Prostate gland (tissue), 2 donors: Measurements from ENCODE around the gene TRIM60. TPM values are rescaled to one million over a fixed set of nuclear protein-coding genes. Genes with fewer than 3 reads are reported as not detected.
"Not testable (repeated sequence)": the region's sequence is repeated elsewhere in the genome, so short reads cannot be mapped to it uniquely, and the experiment has no call there.

Experiments used
- DNase-seq: peaks from one replicate; pipeline ENCODE4 v3.0.0-alpha.2; 2019; ENCODE audit warnings: low spot score
- H3K27ac ChIP-seq, 2 donors: fragments of 200-600 bp; sonication (generic); 2 replicates each; pipeline ENCODE4 v1.5.1; 2017 to 2019
- H3K27me3 ChIP-seq: fragments of 200-600 bp; sonication (generic); replicated peaks from 2 replicates; pipeline ENCODE4 v1.5.1; 2019; ENCODE audit not compliant: insufficient read depth
- H3K36me3 ChIP-seq, 2 donors: fragments of 200-600 bp; sonication (generic); 1 replicate in 1 of 2; 2 replicates in 1 of 2; pipeline versions ENCODE4 v1.5.1 to v1.8.1; 2017 to 2019
- H3K4me1 ChIP-seq: fragments of 200-600 bp; sonication (generic); replicated peaks from 2 replicates; pipeline ENCODE4 v1.5.1; 2019
- H3K4me3 ChIP-seq, 2 donors: fragments of 200-600 bp; sonication (generic); 2 replicates each; pipeline ENCODE4 v1.5.1; 2017 to 2019
- H3K9me3 ChIP-seq: fragments of 200-600 bp; sonication (generic); 2 replicates; pipeline ENCODE4 v1.5.1; 2017
- POLR2A ChIP-seq: fragments of 450-650 bp; IDR thresholded peaks from one replicate; pipeline ENCODE4 v1.6.1; 2016; ENCODE audit warnings: antibody characterized with exemption, mild to moderate bottlenecking
- POLR2AphosphoS5 ChIP-seq: sonication (generic); formaldehyde crosslinking; IDR thresholded peaks from one replicate; pipeline ENCODE4 v1.6.1; 2017; ENCODE audit warnings: antibody characterized with exemption
- WGBS: methylation state at CpG from one replicate; pipeline ENCODE4 v1.1.5; 2018; 5-methylcytosine and 5-hydroxymethylcytosine counted together
- intact Hi-C: fragments of 100-400 bp; cut with DNase I; formaldehyde crosslinking; loops from one replicate; pipeline ENCODE4 v1.14.2; 2022
- small RNA-seq, 2 donors: library from RNA; depleted of rRNA; stranded (forward); fragments of <200 nt; gene quantifications; one replicate each; pipeline ENCODE3, GENCODE V24; 2016
- total RNA-seq, 2 donors: library from RNA; depleted of rRNA; stranded (reverse); fragments of >200 nt; gene quantifications; one replicate each; pipeline ENCODE4 v1.1.0, GENCODE V29; 2016
- TF ChIP-seq, protein P1 (sequence below), 4 experiments: fragments of 200-600 bp in 2 of 4; fragments of 450-650 bp in 2 of 4; sonication (generic) in 2 of 4; IDR thresholded peaks; 1 replicate in 3 of 4; 2 replicates in 1 of 4; pipeline ENCODE4 v1.5.1; 2016 to 2019; ENCODE audit warnings: antibody characterized with exemption in 4 of 4, mild to moderate bottlenecking in 2 of 4, moderate library complexity in 2 of 4

Gene TRIM60
- total RNA-seq, 2 donors from 2014 or later = not detected

DNA sequence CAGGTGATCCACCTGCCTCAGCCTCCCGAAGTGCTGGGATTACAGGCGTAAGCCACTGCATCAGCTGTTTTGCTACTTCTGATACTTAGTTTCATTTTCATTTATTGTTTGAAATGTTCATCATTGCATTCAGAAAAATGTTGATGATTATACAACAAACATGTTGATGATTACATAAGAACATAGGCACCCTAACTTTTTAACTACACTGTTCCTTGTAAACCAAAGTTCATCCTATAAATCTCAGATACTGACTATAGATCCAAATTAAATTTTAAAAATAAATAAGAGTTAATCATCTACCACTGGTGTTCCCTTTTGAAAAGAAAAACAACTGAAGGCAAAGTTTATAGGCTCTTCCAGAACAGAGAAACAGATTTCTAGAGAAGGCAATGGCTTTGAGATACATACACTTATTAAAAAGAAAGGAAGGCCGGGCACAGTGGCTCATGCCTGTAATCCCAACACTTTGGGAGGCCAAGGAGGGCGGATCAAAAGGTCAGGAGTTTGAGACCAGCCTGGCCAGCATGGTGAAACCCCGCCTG is 45.3 kb downstream of the TRIM60 start:
- Histone ChIP-seq H3K36me3 (no peaks in the 10 kb centered on the region), H3K27ac (peak overlapping the region; percentile 55 to 80), H3K27me3 (no peaks in the 10 kb centered on the region), H3K4me3 (no peak overlapping the region), H3K9me3 (no peaks in the 10 kb centered on the region), H3K4me1 (peaks cover 4% of the 10 kb centered on the region)
- 70% methylated on average over 5 of the region's 5 CpGs for WGBS
- intact Hi-C loops = no loop called here
- no peak for DNase-seq
- TF ChIP-seq POLR2AphosphoS5 = no peak
- TF ChIP-seq POLR2A = no peak
- TF ChIP-seq, protein P1, sequence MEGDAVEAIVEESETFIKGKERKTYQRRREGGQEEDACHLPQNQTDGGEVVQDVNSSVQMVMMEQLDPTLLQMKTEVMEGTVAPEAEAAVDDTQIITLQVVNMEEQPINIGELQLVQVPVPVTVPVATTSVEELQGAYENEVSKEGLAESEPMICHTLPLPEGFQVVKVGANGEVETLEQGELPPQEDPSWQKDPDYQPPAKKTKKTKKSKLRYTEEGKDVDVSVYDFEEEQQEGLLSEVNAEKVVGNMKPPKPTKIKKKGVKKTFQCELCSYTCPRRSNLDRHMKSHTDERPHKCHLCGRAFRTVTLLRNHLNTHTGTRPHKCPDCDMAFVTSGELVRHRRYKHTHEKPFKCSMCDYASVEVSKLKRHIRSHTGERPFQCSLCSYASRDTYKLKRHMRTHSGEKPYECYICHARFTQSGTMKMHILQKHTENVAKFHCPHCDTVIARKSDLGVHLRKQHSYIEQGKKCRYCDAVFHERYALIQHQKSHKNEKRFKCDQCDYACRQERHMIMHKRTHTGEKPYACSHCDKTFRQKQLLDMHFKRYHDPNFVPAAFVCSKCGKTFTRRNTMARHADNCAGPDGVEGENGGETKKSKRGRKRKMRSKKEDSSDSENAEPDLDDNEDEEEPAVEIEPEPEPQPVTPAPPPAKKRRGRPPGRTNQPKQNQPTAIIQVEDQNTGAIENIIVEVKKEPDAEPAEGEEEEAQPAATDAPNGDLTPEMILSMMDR (IDR thresholded peaks at IDR 0.05) = no peak

DNA sequence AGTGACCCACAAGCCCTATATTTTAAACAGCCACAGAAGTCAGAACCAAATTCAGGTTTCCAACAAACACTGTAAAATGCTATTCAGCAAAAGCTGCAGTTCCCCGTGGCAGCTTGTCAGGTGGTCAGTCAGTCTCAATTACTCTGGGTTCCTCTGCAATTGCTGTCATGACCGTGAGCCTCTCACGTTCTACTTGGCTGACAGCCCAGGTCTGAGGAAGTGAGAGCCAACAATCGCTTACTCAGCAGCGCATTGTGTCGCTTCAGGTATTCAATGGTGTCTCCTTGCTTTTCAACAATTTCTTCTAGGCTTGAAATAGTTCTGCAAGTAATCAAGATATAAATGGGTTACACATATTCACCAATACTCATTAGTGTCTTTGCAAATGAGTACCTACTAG is 47.7 kb downstream of the TRIM60 start:
- intact Hi-C loops = no loop called here
- WGBS = 11% methylated on average over 6 of the region's 6 CpGs
- no peaks in the 10 kb centered on the region for H3K27me3 ChIP-seq
- peak overlapping the region in 1 of 2 donors; percentile 25 for H3K27ac ChIP-seq
- peaks cover 4% of the 10 kb centered on the region for H3K4me1 ChIP-seq
- H3K4me3 ChIP-seq = no peak overlapping the region
- no peaks in the 10 kb centered on the region for H3K9me3 ChIP-seq
- DNase-seq = peak; percentile 60
- TF ChIP-seq, protein P1 (IDR thresholded peaks at IDR 0.05) = no peak
- TF ChIP-seq POLR2A (no peak), POLR2AphosphoS5 (peak; percentile 66)
- H3K36me3 ChIP-seq = no peaks in the 10 kb centered on the region

DNA sequence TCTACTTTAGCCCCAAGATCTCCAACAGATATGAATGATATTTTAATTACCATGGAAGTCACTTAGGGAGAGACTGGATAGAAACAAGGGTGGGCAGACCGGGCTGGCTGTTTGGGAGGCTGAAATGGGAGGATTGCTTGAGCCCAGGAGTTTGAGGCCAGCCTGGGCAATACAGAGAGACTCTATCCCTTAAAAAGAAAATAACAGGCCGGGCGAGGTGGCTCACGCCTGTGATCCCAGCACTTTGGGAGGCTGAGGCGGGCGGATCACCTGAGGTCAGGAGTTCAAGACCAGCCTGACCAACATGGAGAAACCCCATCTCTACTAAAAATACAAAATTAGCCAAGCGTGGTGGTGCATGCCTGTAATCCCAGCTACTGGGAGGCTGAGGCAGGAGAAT is 53.0 kb downstream of the TRIM60 start:
- H3K27me3 ChIP-seq, H3K36me3 ChIP-seq, H3K4me3 ChIP-seq, intact Hi-C loops, H3K4me1 ChIP-seq, H3K27ac ChIP-seq, DNase-seq, H3K9me3 ChIP-seq: not testable (repeated sequence)
- 98% methylated on average over 7 of the region's 7 CpGs for WGBS

DNA sequence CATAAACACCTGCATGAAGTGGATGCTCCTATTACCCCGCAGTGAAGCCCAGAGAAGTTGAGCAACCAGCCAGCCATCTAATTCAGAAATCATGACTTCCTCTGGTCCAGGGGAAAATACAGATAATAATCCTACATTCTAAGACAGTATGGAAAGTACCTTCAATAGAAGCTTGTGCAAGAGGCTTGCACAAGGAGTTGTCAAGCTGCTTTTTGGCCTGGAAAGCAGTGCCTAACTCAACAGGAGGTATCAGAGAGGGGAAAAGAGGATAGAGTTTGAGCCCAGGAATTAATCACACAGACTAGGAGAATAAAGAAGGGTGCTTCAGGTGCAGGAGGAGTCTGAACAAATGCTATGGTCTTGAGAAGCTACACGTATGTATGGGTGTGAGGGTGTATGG is 54.1 kb downstream of the TRIM60 start:
- WGBS = 88% methylated on average over 2 of the region's 2 CpGs
- H3K4me3 ChIP-seq = no peak overlapping the region
- no peak overlapping the region for H3K27ac ChIP-seq
- no peaks in the 10 kb centered on the region for H3K9me3 ChIP-seq
- H3K27me3 ChIP-seq = no peaks in the 10 kb centered on the region
- no peak for DNase-seq
- H3K36me3 ChIP-seq = no peaks in the 10 kb centered on the region
- no peaks in the 10 kb centered on the region for H3K4me1 ChIP-seq
- intact Hi-C loops = no loop called here
- TF ChIP-seq POLR2A (no peak), POLR2AphosphoS5 (no peak)
- TF ChIP-seq, protein P1 (IDR thresholded peaks at IDR 0.05) = no peak

DNA sequence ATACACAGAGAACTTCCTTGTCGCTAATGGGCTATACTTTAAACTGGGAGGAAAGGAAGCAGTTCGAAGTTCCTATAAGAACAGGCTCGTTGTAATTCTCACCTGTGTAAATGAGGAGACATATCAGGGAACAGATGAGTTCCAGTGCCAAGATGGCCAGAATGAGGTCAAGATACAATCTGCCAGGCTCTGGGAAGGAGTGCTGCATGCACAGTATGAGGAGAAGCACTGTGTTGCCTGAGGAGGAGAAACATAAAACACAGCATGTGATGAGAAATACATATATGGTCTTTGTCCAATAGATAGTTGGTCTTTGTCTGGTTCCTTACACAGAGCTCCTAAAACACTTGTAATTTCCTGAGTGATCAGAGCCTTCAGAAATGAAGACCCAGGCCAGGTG is 56.6 kb downstream of the TRIM60 start:
- no peak overlapping the region for H3K4me3 ChIP-seq
- no peaks in the 10 kb centered on the region for H3K36me3 ChIP-seq
- no peak for DNase-seq
- TF ChIP-seq, protein P1 (IDR thresholded peaks at IDR 0.05) = no peak
- no peak for TF ChIP-seq POLR2A
- no peak for TF ChIP-seq POLR2AphosphoS5
- no peak overlapping the region for H3K27ac ChIP-seq
- no peaks in the 10 kb centered on the region for H3K4me1 ChIP-seq
- intact Hi-C loops = no loop called here
- H3K9me3 ChIP-seq = no peaks in the 10 kb centered on the region
- 78% methylated on average over 3 of the region's 3 CpGs for WGBS
- H3K27me3 ChIP-seq = no peaks in the 10 kb centered on the region

Small RNA genes within 50 kb of the gene (small RNA-seq; reads per million reads assigned to genes)
- 0 reads per million in 2 donors for gene AC106872.12

Other genes with a start within 250 kb of the TRIM60 start
- gene APELA, start 154.8 kb upstream of the TRIM60 start, total RNA-seq = 10 to 100 TPM in 1 of 2 donors, 1 to 10 TPM in 1; 1.4 to 13.1 TPM
- gene TRIM61, start 54.3 kb upstream of the TRIM60 start, total RNA-seq = 1 to 10 TPM in 1 of 2 donors, under 1 TPM in 1; 0.23 to 1.3 TPM
- under 1 TPM in 1 of 2 donors, not detected in 1; 0.40 TPM for gene TRIM75, start 21.9 kb downstream of the TRIM60 start, total RNA-seq
- gene TMEM192, start 80.9 kb downstream of the TRIM60 start, total RNA-seq = 10 to 100 TPM; 22.3 to 43.3 TPM
- 10 to 100 TPM; 20.4 to 22.2 TPM for gene KLHL2, start 175.6 kb downstream of the TRIM60 start, total RNA-seq